ENCODE measurements around the gene KCMF1. TPM values are rescaled to one million over a fixed set of nuclear protein-coding genes. Genes with fewer than 3 reads are reported as not detected.

The KCMF1 gene
- polyA plus RNA-seq, 1 of the 3 experiments (the other 2 are of a cell fraction) = 37.0 TPM

DNA sequence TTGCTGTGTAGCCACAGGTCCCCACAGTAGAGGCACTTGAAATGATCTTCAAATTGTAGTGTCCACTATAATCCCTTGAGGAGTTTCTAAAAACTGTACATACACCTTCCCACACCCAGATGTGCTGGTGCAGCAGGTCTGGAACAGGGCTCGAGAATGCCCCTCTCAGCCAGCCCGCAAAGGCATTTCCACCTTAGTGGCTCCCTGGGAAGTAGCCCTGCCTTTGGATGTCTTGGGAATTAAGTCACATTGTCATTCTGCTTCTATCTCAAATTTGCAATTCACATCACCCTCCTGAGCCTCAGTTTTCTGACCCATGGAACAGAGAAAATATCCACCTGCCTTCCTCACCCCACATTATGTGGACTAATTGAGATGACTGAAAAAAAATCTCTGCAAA, 118.0 kb downstream of the KCMF1 start:
- no peak overlapping the region for H3K27ac ChIP-seq (ENCODE audit: low read depth in 2 of 2, low read length in 1 of 2)
- no peak overlapping the region for H3K4me3 ChIP-seq (ENCODE audit: low read depth in 2 of 2, low read length in 1 of 2)
- no peaks in the 10 kb centered on the region for H3K79me2 ChIP-seq (ENCODE audit: insufficient read depth)
- H3K4me1 ChIP-seq (ENCODE audit: control insufficient read depth in 1 of 2, insufficient read depth in 2 of 2, low read depth in 1 of 2, low read length in 1 of 2) = no peaks in the 10 kb centered on the region
- DNase-seq = no peak
- ChIA-PET POLR2A (no interaction called here), CTCF (interaction anchor here (0.8 to 1.9 kb wide), 3 partner anchors 22 to 211 kb away, joined by 3 to 8 read pairs (median 3); no protein-coding TSS in a partner anchor)
- H3K9ac ChIP-seq = no peak overlapping the region
- H2AFZ ChIP-seq (ENCODE audit: low read depth) = no peak overlapping the region
- no peaks in the 10 kb centered on the region for H4K20me1 ChIP-seq (ENCODE audit: insufficient read depth)
- no peaks in the 10 kb centered on the region for H3F3A ChIP-seq (replicated peaks; ENCODE audit: insufficient read depth)
- WGBS (ENCODE audit: low lambda C conversion rate) = 62% methylated on average over 2 of the region's 2 CpGs
- H3K27me3 ChIP-seq (ENCODE audit: insufficient read depth) = peaks cover 31% of the 10 kb centered on the region; the same call in 1 of the 2 replicates
- TF ChIP-seq FOSL2 (IDR thresholded peaks at IDR 0.05; ENCODE audit: borderline replicate concordance, low read depth) (no peak), FOXJ3 (CRISPR knock-in tag; IDR thresholded peaks at IDR 0.05) (no peak), RFX5 (IDR thresholded peaks at IDR 0.05; ENCODE audit: low read length) (no peak), MEF2A (IDR thresholded peaks at IDR 0.05; ENCODE audit: borderline replicate concordance, low read depth) (no peak), YY1 (IDR thresholded peaks at IDR 0.05; ENCODE audit: low read depth) (no peak), MXI1 (IDR thresholded peaks at IDR 0.05; ENCODE audit: low read depth, low read length) (no peak), RAD21 (IDR thresholded peaks at IDR 0.05; ENCODE audit: low read length) (no peak)
- TF ChIP-seq, protein P1, sequence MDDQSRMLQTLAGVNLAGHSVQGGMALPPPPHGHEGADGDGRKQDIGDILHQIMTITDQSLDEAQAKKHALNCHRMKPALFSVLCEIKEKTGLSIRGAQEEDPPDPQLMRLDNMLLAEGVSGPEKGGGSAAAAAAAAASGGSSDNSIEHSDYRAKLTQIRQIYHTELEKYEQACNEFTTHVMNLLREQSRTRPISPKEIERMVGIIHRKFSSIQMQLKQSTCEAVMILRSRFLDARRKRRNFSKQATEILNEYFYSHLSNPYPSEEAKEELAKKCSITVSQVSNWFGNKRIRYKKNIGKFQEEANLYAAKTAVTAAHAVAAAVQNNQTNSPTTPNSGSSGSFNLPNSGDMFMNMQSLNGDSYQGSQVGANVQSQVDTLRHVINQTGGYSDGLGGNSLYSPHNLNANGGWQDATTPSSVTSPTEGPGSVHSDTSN (IDR thresholded peaks at IDR 0.05) = no peak
- no peaks in the 10 kb centered on the region for H3K36me3 ChIP-seq (replicated peaks in 1 of 2; ENCODE audit: control insufficient read depth in 1 of 2, insufficient read depth in 2 of 2, low read length in 1 of 2)
- no peaks in the 10 kb centered on the region for H3K9me2 ChIP-seq
- no peak overlapping the region for H3K4me2 ChIP-seq
- H3K9me3 ChIP-seq = no peaks in the 10 kb centered on the region

- H3K4me3 ChIP-seq (ENCODE audit: low read depth in 2 of 2, low read length in 1 of 2) = no peak overlapping the region
- H3K27me3 ChIP-seq (ENCODE audit: insufficient read depth) = peaks cover 31% of the 10 kb centered on the region; the same call in 1 of the 2 replicates
- no peaks in the 10 kb centered on the region for H3K4me1 ChIP-seq (ENCODE audit: control insufficient read depth in 1 of 2, insufficient read depth in 2 of 2, low read depth in 1 of 2, low read length in 1 of 2)
- no peak for TF ChIP-seq JUND (IDR thresholded peaks at IDR 0.05)
- TF ChIP-seq POLR2AphosphoS5 (IDR thresholded peaks at IDR 0.05; ENCODE audit: low read depth, low read length) = no peak
- TF ChIP-seq, protein P2, sequence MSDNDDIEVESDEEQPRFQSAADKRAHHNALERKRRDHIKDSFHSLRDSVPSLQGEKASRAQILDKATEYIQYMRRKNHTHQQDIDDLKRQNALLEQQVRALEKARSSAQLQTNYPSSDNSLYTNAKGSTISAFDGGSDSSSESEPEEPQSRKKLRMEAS (IDR thresholded peaks at IDR 0.05; ENCODE audit: low read depth) = no peak
- TF ChIP-seq USF1 (IDR thresholded peaks at IDR 0.05; ENCODE audit: borderline replicate concordance, low read depth) = no peak
- TF ChIP-seq TEAD4 (IDR thresholded peaks at IDR 0.05; ENCODE audit: borderline replicate concordance, insufficient read depth) = no peak
- TF ChIP-seq MEF2A (IDR thresholded peaks at IDR 0.05; ENCODE audit: borderline replicate concordance, low read depth) = no peak
- TF ChIP-seq RXRA (IDR thresholded peaks at IDR 0.05; ENCODE audit: borderline replicate concordance, low read depth) = no peak
- TF ChIP-seq SIN3A (IDR thresholded peaks at IDR 0.05; ENCODE audit: borderline replicate concordance, low read depth, low read length) = no peak
- TF ChIP-seq, protein P3, sequence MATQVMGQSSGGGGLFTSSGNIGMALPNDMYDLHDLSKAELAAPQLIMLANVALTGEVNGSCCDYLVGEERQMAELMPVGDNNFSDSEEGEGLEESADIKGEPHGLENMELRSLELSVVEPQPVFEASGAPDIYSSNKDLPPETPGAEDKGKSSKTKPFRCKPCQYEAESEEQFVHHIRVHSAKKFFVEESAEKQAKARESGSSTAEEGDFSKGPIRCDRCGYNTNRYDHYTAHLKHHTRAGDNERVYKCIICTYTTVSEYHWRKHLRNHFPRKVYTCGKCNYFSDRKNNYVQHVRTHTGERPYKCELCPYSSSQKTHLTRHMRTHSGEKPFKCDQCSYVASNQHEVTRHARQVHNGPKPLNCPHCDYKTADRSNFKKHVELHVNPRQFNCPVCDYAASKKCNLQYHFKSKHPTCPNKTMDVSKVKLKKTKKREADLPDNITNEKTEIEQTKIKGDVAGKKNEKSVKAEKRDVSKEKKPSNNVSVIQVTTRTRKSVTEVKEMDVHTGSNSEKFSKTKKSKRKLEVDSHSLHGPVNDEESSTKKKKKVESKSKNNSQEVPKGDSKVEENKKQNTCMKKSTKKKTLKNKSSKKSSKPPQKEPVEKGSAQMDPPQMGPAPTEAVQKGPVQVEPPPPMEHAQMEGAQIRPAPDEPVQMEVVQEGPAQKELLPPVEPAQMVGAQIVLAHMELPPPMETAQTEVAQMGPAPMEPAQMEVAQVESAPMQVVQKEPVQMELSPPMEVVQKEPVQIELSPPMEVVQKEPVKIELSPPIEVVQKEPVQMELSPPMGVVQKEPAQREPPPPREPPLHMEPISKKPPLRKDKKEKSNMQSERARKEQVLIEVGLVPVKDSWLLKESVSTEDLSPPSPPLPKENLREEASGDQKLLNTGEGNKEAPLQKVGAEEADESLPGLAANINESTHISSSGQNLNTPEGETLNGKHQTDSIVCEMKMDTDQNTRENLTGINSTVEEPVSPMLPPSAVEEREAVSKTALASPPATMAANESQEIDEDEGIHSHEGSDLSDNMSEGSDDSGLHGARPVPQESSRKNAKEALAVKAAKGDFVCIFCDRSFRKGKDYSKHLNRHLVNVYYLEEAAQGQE (IDR thresholded peaks at IDR 0.05; ENCODE audit: low read depth, low read length) = no peak
- TF ChIP-seq EP300 (IDR thresholded peaks at IDR 0.05; ENCODE audit: borderline replicate concordance in 1 of 2, low read depth in 1 of 2, low read length in 1 of 2) = no peak
- TF ChIP-seq ZBTB33 (IDR thresholded peaks at IDR 0.05; ENCODE audit: borderline replicate concordance, low read depth) = no peak
- no peak for TF ChIP-seq NFIC (IDR thresholded peaks at IDR 0.05; ENCODE audit: borderline replicate concordance)
- no peak for TF ChIP-seq ELF1 (IDR thresholded peaks at IDR 0.05)
- H3K4me2 ChIP-seq = no peak overlapping the region
- 75% methylated on average over 4 of the region's 6 CpGs for WGBS (ENCODE audit: low lambda C conversion rate)
- no peaks in the 10 kb centered on the region for H3K36me3 ChIP-seq (replicated peaks in 1 of 2; ENCODE audit: control insufficient read depth in 1 of 2, insufficient read depth in 2 of 2, low read length in 1 of 2)
- no peak for DNase-seq
- no peaks in the 10 kb centered on the region for H4K20me1 ChIP-seq (ENCODE audit: insufficient read depth)
- no peaks in the 10 kb centered on the region for H3K9me2 ChIP-seq
- H3K79me2 ChIP-seq (ENCODE audit: insufficient read depth) = no peaks in the 10 kb centered on the region
- H2AFZ ChIP-seq (ENCODE audit: low read depth) = no peak overlapping the region
- no peak overlapping the region for H3K9ac ChIP-seq
- H3K9me3 ChIP-seq = no peaks in the 10 kb centered on the region
- ChIA-PET POLR2A (no interaction called here), CTCF (interaction anchor here (0.8 to 4.0 kb wide), 2 partner anchors 23 to 211 kb away, joined by 3 to 16 read pairs; no protein-coding TSS in a partner anchor)
- H3F3A ChIP-seq (replicated peaks; ENCODE audit: insufficient read depth) = no peaks in the 10 kb centered on the region
- no peak overlapping the region for H3K27ac ChIP-seq (ENCODE audit: low read depth in 2 of 2, low read length in 1 of 2)
Observed at GRCh38 chr2:85089585-85089984, 118.6 kb downstream of the KCMF1 start.
